Measurements from ENCODE around the gene TMEM272. TPM values are rescaled to one million over a fixed set of nuclear protein-coding genes. Genes with fewer than 3 reads are reported as not detected.

The TMEM272 gene
- total and polyA plus RNA-seq, 2 of the 4 experiments (the other 2 are of a cell fraction), result not detected

DNA sequence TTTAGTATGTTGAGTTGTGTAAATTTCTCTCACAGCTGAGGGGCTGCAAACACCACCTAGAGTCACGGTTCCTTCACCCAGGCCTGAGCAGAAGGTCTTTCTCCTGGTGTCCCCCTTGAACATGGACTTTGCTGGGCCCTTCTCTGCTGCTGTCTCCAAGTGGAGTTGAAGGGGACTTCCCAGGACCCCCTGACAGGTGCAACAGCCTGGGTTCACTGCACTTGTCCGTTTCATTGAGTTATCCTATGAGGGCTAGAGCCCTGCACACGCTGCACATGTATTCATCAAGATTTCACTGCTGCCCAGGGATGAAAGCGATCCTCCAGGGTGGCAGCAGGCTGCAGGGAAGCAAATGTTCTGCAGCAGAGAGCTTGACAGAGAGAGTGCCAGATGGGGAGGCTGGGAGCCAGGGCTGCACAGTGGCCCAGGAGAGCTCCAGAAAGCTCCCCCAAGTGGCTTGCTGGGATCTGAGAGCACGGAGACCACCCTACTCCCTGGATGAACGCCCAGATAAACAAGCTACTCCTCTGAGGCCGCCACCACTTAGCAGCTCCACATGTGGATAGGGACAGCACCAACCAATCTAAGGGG, 10.3 kb downstream of the TMEM272 start:
- Histone ChIP-seq H2BK120ac (ENCODE audit: low read depth, low read length) (no peak overlapping the region), H4K20me1 (ENCODE audit: insufficient read depth, low read length) (no peaks in the 10 kb centered on the region), H3K4me1 (ENCODE audit: control insufficient read depth, insufficient read depth, low read length) (no peaks in the 10 kb centered on the region), H3K56ac (ENCODE audit: extremely low read depth, insufficient read depth, low read length) (no peak overlapping the region), H2AK5ac (ENCODE audit: low read depth, low read length) (no peak overlapping the region), H2BK15ac (ENCODE audit: low read depth, low read length) (no peak overlapping the region), H2AFZ (replicated peaks; ENCODE audit: low read length, poor library complexity) (no peak overlapping the region), H2BK5ac (ENCODE audit: low read depth, low read length, poor library complexity, severe bottlenecking) (no peak overlapping the region), H3K36me3 (ENCODE audit: control insufficient read depth, insufficient read depth, low read length) (no peaks in the 10 kb centered on the region), H4K8ac (ENCODE audit: low read depth in 2 of 2, low read length in 2 of 2) (no peak overlapping the region), H3K9me1 (ENCODE audit: insufficient read depth, low read length) (no peaks in the 10 kb centered on the region), H3K4me3 (ENCODE audit: insufficient read depth, low read depth, low read length) (no peak overlapping the region), H3K18ac (ENCODE audit: low read depth, low read length) (no peak overlapping the region), H3K27ac (ENCODE audit: insufficient read depth, low read length) (no peak overlapping the region), H2BK20ac (ENCODE audit: low read depth, low read length) (no peak overlapping the region), H3K4ac (ENCODE audit: low read depth, low read length) (no peak overlapping the region), H4K5ac (ENCODE audit: low read depth, low read length) (no peak overlapping the region), H3K27me3 (ENCODE audit: control insufficient read depth, insufficient read depth, low read length) (peaks cover 40% of the 10 kb centered on the region), H3K14ac (replicated peaks; ENCODE audit: low read depth, low read length) (no peak overlapping the region), H4K91ac (ENCODE audit: insufficient read depth, low read depth, low read length) (no peak overlapping the region), H3K9me3 (ENCODE audit: control insufficient read depth, insufficient read depth, low read length) (no peaks in the 10 kb centered on the region), H2AK9ac (replicated peaks; ENCODE audit: low read depth, low read length, poor library complexity) (no peak overlapping the region), H3K9ac (ENCODE audit: low read depth, low read length) (no peak overlapping the region), H3K23ac (ENCODE audit: low read depth, low read length) (no peak overlapping the region), H3K4me2 (ENCODE audit: low read depth, low read length) (no peak overlapping the region), H3K79me1 (ENCODE audit: low read depth in 1 of 2, low read length in 2 of 2) (no peaks in the 10 kb centered on the region)
- WGBS, 2 experiments (ENCODE audit: extremely low coverage in 2 of 2, insufficient read length in 1 of 2), result no CpG with 5 or more reads among the region's 7 CpGs
- TF ChIP-seq RCOR1 (IDR thresholded peaks at IDR 0.05; ENCODE audit: insufficient replicate concordance, low read length) (no peak), RFX5 (IDR thresholded peaks at IDR 0.05; ENCODE audit: low read depth, low read length) (no peak), MAZ (IDR thresholded peaks at IDR 0.05; ENCODE audit: borderline replicate concordance, low read depth, low read length) (no peak), MAFK (IDR thresholded peaks at IDR 0.05; ENCODE audit: low read depth, low read length) (no peak), CTCF (conservative IDR thresholded peaks at IDR 0.05; ENCODE audit: low read depth, low read length) (no peak), USF2 (IDR thresholded peaks at IDR 0.05; ENCODE audit: low read depth, low read length) (no peak), CEBPB (IDR thresholded peaks at IDR 0.05; ENCODE audit: low read depth, low read length) (no peak), NFE2L2 (IDR thresholded peaks at IDR 0.05; ENCODE audit: low read depth, low read length) (no peak), ELK1 (IDR thresholded peaks at IDR 0.05; ENCODE audit: borderline replicate concordance, low read depth, low read length) (no peak), RAD21 (IDR thresholded peaks at IDR 0.05; ENCODE audit: low read length) (no peak), MXI1 (IDR thresholded peaks at IDR 0.05; ENCODE audit: borderline replicate concordance, low read depth, low read length) (no peak), CHD1 (IDR thresholded peaks at IDR 0.05; ENCODE audit: low read depth, low read length) (no peak), BHLHE40 (IDR thresholded peaks at IDR 0.05; ENCODE audit: low read depth, low read length) (no peak), FOS (IDR thresholded peaks at IDR 0.05; ENCODE audit: low read depth, low read length) (no peak)
- dilution Hi-C loops (cut with HindIII; ENCODE audit: low sequenced_read_pairs, unreplicated experiment) (no loop called here), in situ Hi-C loops (cut with MboI; ENCODE audit: low sequenced_read_pairs) (no loop called here), intact Hi-C loops (cut with micrococcal nuclease) (loop anchor here (5.0 kb wide), 1 partner anchor 293 kb away; the partner anchor contains the start of gene NEK5)
- DNase-seq (no peak), ATAC-seq (ENCODE audit: low read depth) (no peak)
- BruUV-seq (replicated peaks), result no TSS peak
- ChIA-PET CTCF (no interaction called here), POLR2A (ENCODE audit: unreplicated experiment) (no interaction called here)
